ENCODE measurements around the gene PHC2. TPM values are rescaled to one million over a fixed set of nuclear protein-coding genes. Genes with fewer than 3 reads are reported as not detected.
A peak's percentile ranks its signal among the peaks of the same experiment; 100 is the strongest.

Gene PHC2
- total RNA-seq, 2 donors from 2014 or later: 48.7 to 59.4 TPM

DNA sequence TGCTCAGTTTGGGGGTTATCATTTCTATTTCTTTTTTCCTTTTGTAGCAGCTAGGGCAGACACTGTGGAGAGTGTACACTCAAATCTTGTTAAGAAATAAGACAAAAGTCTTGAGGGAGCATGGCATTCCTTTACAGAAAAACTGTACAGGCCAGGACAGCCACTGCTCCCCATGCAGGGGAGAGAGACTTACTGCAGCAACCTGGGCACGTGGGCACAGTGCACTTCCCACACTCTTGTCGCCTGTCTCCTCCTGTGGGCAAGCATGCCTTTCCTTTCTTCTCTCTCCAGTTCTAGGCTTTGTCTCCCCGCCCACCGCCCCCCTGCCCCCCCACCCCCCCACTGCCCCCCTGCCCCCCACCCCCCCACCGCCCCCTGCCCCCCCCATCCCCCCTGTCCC, 51.9 kb downstream of the PHC2 start:
- intact Hi-C loops (cut with DNase I, micrococcal nuclease): loop anchor here in 1 of 2 donors (10.0 kb wide), 1 partner anchor 86 kb away; no protein-coding TSS in a partner anchor
- DNase-seq (no peak), ATAC-seq (no peak)

DNA sequence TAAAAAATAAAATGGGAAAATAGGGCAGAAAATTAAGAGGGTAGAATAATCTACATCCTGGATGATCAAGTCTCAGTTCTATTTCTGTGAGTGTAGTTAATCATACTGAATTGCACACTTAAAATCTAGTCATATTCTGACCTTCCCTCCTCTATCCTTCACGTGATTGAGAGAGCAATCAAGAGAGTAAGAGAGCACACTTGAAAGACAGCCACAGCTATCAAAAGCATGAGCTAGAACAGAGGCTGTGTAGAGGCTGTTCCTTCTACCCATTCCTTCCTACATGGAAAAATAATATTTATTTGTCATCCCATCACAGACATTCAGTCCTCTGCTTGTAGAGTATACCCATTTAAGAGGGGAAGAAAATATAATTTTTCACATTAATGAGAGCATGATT, 52.4 kb downstream of the PHC2 start:
- ATAC-seq (no peak), DNase-seq (no peak)
- intact Hi-C loops (cut with DNase I, micrococcal nuclease): loop anchor here in 1 of 2 donors (10.0 kb wide), 1 partner anchor 86 kb away; no protein-coding TSS in a partner anchor

DNA sequence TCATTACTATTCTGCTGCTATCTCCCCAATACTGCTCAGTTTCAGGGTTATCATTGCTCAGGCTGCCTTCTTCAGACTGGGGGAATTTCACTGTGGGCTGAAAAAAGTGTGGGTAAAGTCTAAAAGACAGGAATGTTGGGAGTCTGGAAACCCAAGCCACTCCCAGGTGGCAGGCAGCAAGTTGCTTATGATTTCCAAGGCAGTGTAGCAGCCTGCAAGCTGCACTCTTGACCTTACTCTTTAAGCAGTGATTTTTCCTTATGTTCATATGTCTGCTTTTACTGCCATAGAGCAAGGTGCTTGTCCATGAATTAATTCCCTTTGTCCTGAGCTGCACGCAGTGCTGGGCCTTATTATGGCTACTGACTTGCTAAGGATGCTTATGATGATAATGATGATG, 53.1 kb downstream of the PHC2 start:
- ATAC-seq: no peak
- DNase-seq: no peak
- intact Hi-C loops (cut with DNase I, micrococcal nuclease): loop anchor here in 1 of 2 donors (10.0 kb wide), 1 partner anchor 87 kb away; no protein-coding TSS in a partner anchor

DNA sequence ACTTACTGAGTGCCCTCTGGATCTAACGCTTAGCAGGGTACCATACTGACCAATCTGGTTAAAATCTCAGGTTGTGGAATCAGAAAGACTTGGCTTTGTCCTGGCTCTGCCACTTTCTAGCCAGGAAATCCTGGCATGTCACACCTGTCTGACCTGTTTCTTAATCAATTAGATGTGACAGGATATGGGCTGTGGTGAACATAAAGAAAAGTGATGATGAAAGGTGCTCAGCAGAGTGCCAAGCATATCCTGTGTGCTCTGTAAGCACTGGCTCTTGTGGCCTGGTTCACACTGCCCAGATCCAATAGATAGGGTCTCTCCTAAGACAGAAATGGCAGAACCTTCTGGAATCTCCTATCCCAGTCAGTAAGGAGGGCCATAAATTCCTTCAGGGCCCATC, 53.9 kb downstream of the PHC2 start:
- ATAC-seq (no peak), DNase-seq (no peak)
- intact Hi-C loops (cut with DNase I, micrococcal nuclease): loop anchor here in 1 of 2 donors (10.0 kb wide), 1 partner anchor 88 kb away; no protein-coding TSS in a partner anchor

DNA sequence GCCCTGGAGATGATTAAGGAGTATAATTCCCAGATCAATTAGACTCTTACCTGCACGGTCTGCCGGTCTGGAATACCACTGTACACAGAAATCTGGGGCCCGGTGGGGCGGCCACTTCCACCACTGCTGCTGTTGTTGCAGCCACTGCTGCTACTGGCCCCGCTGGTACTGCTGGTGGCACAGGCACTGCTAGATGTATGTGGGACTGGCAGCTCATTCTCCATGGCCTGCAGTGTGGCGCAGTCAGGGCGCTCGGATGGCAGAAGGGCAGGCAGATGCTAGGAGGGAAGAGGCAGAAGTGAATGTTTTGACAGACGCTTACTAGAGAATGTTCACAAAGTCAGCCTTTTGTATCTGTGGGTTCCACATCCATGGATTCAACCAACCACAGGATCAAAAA, 55.6 kb downstream of the PHC2 start:
- intact Hi-C loops (cut with DNase I, micrococcal nuclease): loop anchor here in 1 of 2 donors (10.0 kb wide), 1 partner anchor 89 kb away; no protein-coding TSS in a partner anchor
- DNase-seq (no peak), ATAC-seq (no peak)

DNA sequence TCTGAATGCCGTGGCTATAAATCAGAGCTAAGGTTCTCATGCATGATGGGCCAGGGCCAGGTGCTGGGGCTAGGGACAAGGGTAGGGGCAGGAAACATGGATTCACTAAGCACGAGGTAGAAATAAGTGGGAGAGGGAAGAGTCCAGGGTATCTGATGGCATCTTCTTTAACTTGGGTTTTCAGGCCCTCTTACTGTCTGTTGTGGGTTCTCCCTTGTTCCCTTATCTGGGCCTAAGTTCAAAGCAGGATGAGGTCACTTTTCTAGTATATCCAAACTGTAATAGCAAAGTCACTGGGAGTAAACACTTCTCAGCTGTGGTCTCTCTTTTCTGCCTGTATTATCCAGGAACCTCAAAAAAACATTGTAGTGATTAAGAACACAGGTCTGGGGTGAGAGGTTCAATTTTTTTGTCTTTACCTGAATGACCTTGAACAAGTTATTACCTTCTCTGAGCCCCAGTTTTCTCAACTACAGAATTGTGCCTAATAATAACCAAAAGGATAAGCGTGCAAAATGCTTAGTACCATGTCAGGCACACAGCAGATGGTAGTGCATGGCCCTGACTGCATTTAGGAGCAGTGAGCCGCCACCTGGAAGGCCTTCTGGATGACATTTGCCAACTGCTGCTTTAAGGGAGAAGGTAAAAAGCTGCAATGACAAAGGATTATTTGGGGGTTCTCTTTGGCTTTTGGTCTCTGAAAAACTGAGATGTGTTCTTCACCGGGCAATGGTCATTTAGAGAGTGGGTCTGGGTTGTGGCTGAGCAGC, 56.4 kb downstream of the PHC2 start:
- no peak for ATAC-seq
- intact Hi-C loops (cut with DNase I, micrococcal nuclease): loop anchor here in 1 of 2 donors (10.0 kb wide), 1 partner anchor 90 kb away; no protein-coding TSS in a partner anchor
- DNase-seq: no peak

DNA sequence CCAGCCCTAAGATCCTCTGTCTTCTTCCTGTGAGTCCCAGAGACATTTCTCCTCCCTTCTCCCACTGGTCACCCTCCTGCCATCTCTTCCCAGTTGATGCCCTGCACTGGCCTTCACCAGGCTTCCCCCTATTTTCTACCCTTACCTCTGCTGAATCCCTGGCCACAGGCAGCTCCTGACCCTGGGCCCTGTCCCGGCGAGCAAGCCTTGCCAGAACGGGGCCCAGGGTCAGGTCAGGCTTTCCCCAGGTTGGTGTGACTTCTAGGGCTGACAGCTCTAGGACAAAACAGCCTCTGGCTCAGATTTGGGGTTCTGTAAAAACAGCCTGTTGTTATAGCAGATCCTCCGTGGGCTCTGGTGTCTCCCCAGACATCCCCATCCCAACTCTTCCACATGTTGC, 57.3 kb downstream of the PHC2 start:
- DNase-seq (no peak), ATAC-seq (no peak)
- intact Hi-C loops (cut with DNase I, micrococcal nuclease): loop anchor here in 1 of 2 donors (10.0 kb wide), 1 partner anchor 91 kb away; no protein-coding TSS in a partner anchor

DNA sequence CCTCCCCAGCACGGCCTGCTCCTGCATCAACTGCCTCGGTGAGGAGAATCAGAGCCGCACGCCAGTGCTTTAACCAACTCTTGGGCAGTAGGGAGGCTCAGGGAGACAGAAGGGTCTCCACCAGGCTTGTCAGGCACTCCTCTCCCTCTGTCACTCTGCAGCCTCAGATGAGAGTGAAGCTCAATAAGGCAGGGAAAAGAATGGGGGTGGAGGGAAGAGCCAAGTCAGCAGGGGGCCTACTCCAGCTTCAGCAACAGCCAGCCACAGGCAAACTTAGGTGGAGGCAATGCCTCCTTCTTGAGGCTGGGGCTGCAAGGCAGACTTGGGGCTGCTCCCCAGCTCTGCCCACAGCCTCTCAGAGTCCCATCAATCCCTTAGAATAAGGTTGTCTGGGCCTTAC, 58.2 kb downstream of the PHC2 start:
- ATAC-seq (no peak), DNase-seq (no peak)
- intact Hi-C loops (cut with DNase I, micrococcal nuclease): loop anchor here in 1 of 2 donors (10.0 kb wide), 1 partner anchor 92 kb away; no protein-coding TSS in a partner anchor

DNA sequence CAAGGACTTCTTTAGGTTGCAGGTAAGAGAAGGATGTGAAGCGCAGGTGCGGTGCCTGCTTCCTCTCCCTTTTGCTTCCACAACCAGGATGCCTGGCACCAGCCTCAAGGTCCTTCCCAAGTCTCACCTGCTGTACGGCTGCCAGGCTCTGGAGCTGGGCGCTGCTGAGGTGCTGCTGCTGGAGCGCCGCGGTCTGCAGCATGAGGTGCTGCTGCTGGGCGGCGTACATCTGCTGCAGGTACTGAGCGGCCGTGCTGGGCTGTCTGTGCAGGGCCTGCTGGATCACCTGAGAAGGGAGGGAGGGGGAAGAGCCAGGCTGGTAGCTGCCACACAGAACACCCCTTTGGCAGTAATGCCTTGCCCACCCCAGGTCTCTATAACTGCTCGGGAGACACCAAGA, 58.7 kb downstream of the PHC2 start:
- no peak for DNase-seq
- ATAC-seq: no peak
- intact Hi-C loops (cut with DNase I, micrococcal nuclease): loop anchor here in 1 of 2 donors (10.0 kb wide), 1 partner anchor 93 kb away; no protein-coding TSS in a partner anchor

DNA sequence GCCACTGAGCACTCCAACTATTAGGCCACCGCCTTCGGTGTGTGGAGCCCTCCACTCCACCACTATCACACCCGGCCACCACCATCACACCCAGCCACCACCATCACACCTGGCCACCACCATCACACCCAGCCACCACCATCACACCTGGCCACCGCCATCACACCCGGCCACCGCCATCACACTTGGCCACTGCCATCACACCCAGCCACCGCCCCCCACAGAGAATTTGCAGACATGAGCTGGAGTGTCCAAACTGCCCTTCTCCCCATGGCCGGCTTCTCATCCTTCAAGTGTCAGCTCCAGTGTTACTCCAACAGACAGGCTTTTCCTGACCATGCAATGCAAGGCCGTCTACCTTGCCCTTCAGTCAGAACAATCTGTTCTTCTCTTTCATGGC, 59.6 kb downstream of the PHC2 start:
- no peak for ATAC-seq
- no peak for DNase-seq
- intact Hi-C loops (cut with DNase I, micrococcal nuclease): loop anchor here in 1 of 2 donors (10.0 kb wide), 1 partner anchor 93 kb away; no protein-coding TSS in a partner anchor

DNA sequence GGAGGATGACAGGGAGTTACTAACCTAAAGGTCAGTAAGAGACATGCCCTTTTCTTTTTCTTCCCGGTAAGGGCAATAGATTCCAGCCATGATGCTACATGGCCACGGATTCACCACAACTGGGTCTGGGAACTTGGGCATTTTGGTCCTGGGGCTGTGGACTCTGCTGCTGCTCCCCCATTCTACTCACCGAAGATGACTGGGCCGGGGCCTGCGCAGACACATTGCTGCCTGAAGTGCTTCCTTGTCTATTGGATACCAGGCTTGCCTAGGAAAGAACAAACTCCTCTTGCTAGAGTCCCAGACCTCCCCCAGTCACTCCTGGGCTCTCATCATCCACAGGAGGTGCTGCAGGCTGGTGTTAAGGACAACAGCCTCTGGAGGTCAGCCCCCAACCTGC, 60.1 kb downstream of the PHC2 start:
- ATAC-seq (no peak), DNase-seq (no peak)
- intact Hi-C loops (cut with DNase I, micrococcal nuclease): loop anchor here in 1 of 2 donors (10.0 kb wide), 1 partner anchor 94 kb away; no protein-coding TSS in a partner anchor

DNA sequence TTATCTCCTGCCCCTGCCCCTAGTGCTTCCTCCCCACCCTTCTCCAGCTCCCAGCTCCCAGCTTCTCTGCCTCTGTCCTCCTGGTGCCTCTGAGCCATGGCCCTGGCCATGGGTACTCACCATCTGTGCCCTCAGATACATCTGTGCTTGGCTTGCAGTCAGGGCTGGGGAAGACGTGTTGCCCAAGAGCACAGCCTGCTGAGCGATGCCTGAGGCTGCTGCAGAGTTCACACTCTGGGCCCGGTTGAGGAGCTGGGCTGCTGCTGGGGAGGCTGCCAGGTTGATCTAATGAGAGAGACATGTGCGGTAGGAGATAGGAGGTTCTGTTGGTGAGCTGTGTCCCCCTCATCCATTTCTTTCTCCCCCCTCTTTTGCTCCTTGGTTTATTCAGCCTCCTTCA, 60.6 kb downstream of the PHC2 start:
- intact Hi-C loops (cut with DNase I, micrococcal nuclease): loop anchor here in 1 of 2 donors (10.0 kb wide), 1 partner anchor 94 kb away; no protein-coding TSS in a partner anchor
- no peak for ATAC-seq
- no peak for DNase-seq

DNA sequence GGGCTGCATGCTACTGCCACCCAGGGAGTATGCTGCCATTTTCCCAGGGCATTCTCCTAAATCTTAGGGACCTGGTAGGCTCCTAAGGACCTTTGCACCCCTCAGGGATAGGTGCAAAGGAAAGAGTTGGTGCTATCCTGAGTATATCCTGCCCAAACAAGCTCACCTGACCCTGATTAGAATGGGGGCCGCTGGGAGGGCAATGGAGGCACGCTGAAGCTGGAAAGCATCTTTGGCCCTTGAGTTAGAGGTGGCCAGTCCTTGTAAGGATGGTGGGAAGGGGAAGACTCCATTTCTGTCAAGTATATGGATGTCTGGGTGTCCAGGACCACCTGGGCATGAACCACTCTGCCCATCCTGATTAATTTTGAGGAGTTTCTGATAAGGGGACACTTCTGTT, 61.1 kb downstream of the PHC2 start:
- intact Hi-C loops (cut with DNase I, micrococcal nuclease): loop anchor here (10.0 kb wide), 2 partner anchors 75 to 95 kb away; no protein-coding TSS in a partner anchor
- ATAC-seq: no peak
- DNase-seq: no peak

DNA sequence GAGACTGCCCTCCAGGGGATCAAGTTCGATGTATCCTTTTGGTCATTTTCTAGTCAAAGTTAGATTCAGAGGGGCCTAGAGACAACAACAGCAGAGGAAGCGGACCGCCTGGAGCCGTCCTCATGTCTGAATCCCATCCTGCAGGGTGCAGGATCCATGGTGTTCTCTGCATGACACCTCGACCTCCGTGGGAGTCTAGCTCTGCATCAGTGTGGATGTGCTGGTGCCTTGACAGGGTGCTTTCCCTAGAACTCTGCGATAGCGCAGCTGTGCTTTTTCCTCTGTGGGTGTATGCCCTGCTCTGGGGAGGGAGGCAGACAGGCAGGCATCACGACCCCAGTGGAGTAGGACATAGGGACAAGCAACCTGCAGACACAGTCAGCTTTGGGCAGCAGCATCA, 61.8 kb downstream of the PHC2 start:
- ATAC-seq: no peak
- intact Hi-C loops (cut with DNase I, micrococcal nuclease): loop anchor here in 1 of 2 donors (10.0 kb wide), 1 partner anchor 74 kb away; no protein-coding TSS in a partner anchor

DNA sequence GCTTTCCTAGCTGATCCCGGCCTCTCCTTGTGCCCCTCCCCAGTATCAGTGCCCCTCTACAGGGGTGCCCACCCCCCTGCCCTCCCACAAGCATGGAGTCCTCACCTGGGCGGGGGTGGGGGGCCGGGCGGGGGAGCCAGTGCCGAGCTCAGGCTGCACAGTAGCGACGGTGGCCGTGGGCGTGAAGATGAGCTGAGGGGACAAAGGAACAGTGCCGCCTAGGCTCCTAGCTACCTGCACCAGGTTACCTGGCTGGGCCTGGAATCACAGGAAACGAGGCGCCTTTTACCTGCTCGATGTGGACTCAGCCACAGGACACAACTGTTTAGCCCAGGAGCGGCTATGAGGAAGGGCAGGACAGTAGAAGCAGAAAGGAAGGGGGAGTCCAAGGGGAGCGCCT, 62.5 kb downstream of the PHC2 start:
- intact Hi-C loops (cut with DNase I, micrococcal nuclease): loop anchor here in 1 of 2 donors (10.0 kb wide), 1 partner anchor 74 kb away; no protein-coding TSS in a partner anchor
- ATAC-seq (no peak), DNase-seq (no peak)

More for the DNA sequence above, 61.8 kb downstream of the PHC2 start:
- DNase-seq: no peak

DNA sequence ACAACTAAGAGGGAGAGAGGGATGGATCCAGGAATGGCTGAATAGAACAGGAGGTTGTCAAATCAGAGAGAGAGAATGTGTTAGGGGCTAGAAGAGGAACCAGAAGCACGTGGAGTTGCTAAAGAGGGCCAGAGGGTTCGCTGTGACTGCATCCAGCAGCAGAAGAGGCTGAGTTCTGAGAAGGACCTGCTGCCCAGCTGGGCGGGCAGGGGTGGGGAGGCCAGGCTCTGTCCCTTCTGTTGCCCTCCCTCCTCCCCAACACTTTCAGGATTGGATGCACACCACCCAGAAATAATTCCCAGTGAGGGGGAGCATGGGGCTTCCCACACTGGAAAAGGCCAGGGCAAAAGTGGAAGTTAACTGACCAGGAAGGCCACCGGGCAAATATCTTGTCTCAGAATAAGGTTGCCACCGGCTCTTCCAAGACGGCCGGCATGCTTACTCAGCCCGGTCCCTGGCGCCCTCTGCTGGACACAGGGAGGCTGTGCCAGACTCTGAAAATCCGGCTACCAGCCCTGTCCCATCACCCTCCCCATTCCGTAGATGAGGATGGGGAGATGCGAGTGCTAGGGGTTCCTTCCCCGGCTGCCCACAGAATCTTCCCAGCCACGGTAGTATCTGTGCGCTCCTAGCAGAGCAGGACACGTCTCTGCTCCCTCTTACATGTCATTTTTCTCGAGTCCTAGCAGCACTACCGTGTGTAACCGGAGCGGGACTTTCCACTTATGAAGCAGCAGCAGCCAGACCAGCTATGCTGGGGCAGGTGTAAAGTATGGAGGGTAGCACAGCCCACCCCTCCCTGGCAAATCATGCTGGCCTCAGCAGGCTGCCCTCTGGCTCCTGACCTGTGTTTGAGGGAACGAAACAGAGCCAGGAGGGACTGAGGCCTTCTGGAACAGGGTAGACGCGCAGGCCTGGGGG, 63.1 kb downstream of the PHC2 start:
- DNase-seq: peak; percentile 77 to 91
- intact Hi-C loops (cut with DNase I, micrococcal nuclease): loop anchor here (2.0 to 10.0 kb wide), 2 partner anchors 73 kb away; no protein-coding TSS in a partner anchor
- peak; percentile 94 for ATAC-seq

DNA sequence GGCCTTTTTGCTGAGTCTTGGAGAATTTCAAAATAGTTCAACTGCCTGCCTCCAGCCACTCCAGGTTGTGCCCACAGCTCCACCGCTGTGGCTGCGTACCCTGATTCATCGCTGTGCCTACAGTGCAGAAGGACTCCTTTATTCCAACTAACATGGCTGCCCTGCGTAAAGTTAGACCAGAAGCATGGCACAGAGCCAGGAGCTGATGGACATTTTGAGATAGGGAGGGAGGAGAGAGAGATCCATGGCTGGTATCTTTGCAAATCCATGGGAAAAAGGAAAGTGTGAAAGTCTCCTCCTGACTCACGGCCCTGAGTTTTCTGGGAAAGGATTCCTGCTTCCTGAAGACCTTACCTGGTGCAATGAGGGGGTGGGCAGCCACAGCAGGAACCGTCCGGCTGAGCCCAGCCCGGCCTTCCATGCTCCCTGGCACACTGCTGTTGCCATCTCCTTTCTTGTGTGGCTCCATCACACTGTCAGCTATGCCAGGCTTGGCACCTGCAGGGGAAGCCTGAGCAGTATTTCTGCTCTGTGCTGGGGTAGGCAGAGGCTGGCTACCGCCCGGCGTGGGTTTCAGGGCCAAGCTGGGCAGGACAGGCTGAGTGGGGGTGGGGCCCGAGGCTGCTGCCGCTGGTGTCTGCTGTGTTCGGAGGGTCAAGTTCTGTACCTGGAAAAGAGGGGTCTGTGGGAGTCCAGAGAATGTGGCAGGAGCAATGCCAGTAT, 64.0 kb downstream of the PHC2 start:
- no peak for DNase-seq
- no peak for ATAC-seq
- intact Hi-C loops (cut with DNase I, micrococcal nuclease): loop anchor here (2.0 to 10.0 kb wide), 2 partner anchors 72 kb away; no protein-coding TSS in a partner anchor

DNA sequence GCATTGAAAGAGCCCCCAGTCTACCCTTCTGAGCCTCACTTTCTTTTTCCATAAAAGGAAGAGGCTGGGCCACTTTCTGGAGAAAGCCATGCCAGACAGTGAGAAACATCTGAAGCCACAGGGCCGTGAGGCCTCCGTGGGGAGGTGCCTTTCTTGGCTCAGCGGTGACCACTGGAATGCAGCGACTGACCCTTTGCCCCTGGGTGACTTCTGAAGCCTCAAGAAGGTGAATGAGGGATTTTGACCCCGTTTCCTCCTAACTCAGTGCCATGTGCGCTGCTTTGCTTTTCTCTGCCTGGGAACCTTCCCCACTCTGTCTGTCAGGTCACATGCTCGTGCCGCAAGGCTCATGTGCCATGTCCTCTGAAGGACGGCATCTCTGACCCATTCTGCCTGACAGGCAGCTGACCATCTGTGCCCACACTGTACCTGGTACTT, 65.3 kb downstream of the PHC2 start:
- DNase-seq (no peak), ATAC-seq (no peak)
- intact Hi-C loops (cut with DNase I, micrococcal nuclease): loop anchor here in 1 of 2 donors (10.0 kb wide), 1 partner anchor 71 kb away; no protein-coding TSS in a partner anchor
